Adrenal gland (tissue), 12 donors: Measurements from ENCODE around the gene AKAP13. TPM values are rescaled to one million over a fixed set of nuclear protein-coding genes. Genes with fewer than 3 reads are reported as not detected.

Experiments
- DNase-seq, 7 donors: peaks; one replicate each; pipeline ENCODE4 v3.0.0-alpha.2; 2019 to 2020
- H3K27ac ChIP-seq, 5 donors: fragments of 200-600 bp; sonication (generic) in 4 of 5; 1 replicate in 3 of 5; 2 replicates in 2 of 5; pipeline versions ENCODE4 v1.5.1 to v1.8.0; 2016 to 2020; ENCODE audit warnings: mild to moderate bottlenecking in 1 of 5
- H3K27me3 ChIP-seq: fragments of 200-600 bp; 2 replicates; pipeline ENCODE4 v1.8.0; 2021
- H3K36me3 ChIP-seq, 2 donors: fragments of 200-600 bp; replicated peaks in 1 of 2; 1 replicate in 1 of 2; 2 replicates in 1 of 2; pipeline versions ENCODE4 v1.5.1 to v1.8.0; 2018 to 2022
- H3K4me1 ChIP-seq, 2 donors: fragments of 200-600 bp; replicated peaks in 1 of 2; 1 replicate in 1 of 2; 2 replicates in 1 of 2; pipeline versions ENCODE4 v1.5.1 to v1.8.0; 2018 to 2021
- H3K4me3 ChIP-seq, 4 donors: fragments of 200-600 bp; sonication (generic) in 3 of 4; one replicate each; pipeline ENCODE4 v1.5.1; 2016 to 2018
- H3K9me3 ChIP-seq, 3 donors: fragments of 200-600 bp; sonication (generic) in 1 of 3; replicated peaks in 1 of 3; 1 replicate in 2 of 3; 2 replicates in 1 of 3; pipeline versions ENCODE4 v1.5.1 to v1.8.0; 2016 to 2021
- POLR2A ChIP-seq, 2 donors: fragments of 450-650 bp; IDR thresholded peaks; one replicate each; pipeline ENCODE4 v1.6.1; 2017; ENCODE audit warnings: antibody characterized with exemption in 2 of 2, mild to moderate bottlenecking in 2 of 2, moderate library complexity in 1 of 2
- WGBS, 4 donors: extraction: QIAGEN DNeasy Blood & Tissue Kit in 2 of 4; methylation state at CpG; one replicate each; pipeline versions ENCODE4 v1.1.5 to v1.1.7; 2013 to 2017; 5-methylcytosine and 5-hydroxymethylcytosine counted together
- intact Hi-C, 2 donors: fragments of 100-400 bp; cut with DNase I; formaldehyde crosslinking; loops; one replicate each; pipeline versions ENCODE4 v1.14.1 to v1.15.0; 2022 to 2023
- polyA plus RNA-seq, 3 donors: library from polyadenylated mRNA; stranded (reverse); fragments of 200-250 nt in 2 of 3; fragments of 350-450 nt in 1 of 3; fragmentation: Illumina TruSeq in 1 of 3; extraction: RNeasy Lipid Tissue Mini Kit (QIAGEN cat#74804) in 1 of 3; gene quantifications; one replicate each; pipeline ENCODE4 v1.2.3, GENCODE V29; 2013 to 2014
- total RNA-seq, 9 donors: library from RNA; depleted of rRNA in 4 of 9; stranded (reverse); fragments of >200 nt in 4 of 9; fragments of 120-200 nt in 1 of 9; fragmentation: NEBNext Ultra II Directional in 1 of 9; extraction: Animal tissue kit (Norgen Biotek cat#: 25700) in 1 of 9; gene quantifications; one replicate each; pipeline versions ENCODE4 v1.1.0 to v1.2.4, GENCODE V29; 2013 to 2023
- TF ChIP-seq, protein P1 (sequence below), 6 experiments: fragments of 450-650 bp in 4 of 6; fragments of 200-600 bp in 2 of 6; sonication (generic) in 1 of 6; IDR thresholded peaks; 1 replicate in 5 of 6; 2 replicates in 1 of 6; pipeline versions ENCODE4 v1.5.1 to v1.8.0; 2016 to 2021; ENCODE audit warnings: antibody characterized with exemption in 6 of 6, mild to moderate bottlenecking in 2 of 6, moderate library complexity in 1 of 6
- donor health status: healthy with polysubstance abuse.
- donor health status: Bipolar disorder and iron deficiency.
- donor health status: DM: yes; HTN: yes; CAD: no.
- donor health status: DM: no; HTN: no; CAD: no.
- donor health status: DM: no; HTN: no; CAD: no.
- donor health status: DM: yes; HTN: yes; CAD: no.

Gene AKAP13
- total and polyA plus RNA-seq, 12 donors: 42.7 to 144 (median 89.2) TPM

GRCh38 chr15:85615930-85616329, 235.5 kb downstream of the AKAP13 start:
- no peak overlapping the region for H3K4me3 ChIP-seq
- H3K27ac ChIP-seq: peak overlapping the region in 1 of 5 donors; percentile 87
- H3K9me3 ChIP-seq: no peaks in the 10 kb centered on the region
- no peaks in the 10 kb centered on the region for H3K27me3 ChIP-seq
- TF ChIP-seq, protein P1, sequence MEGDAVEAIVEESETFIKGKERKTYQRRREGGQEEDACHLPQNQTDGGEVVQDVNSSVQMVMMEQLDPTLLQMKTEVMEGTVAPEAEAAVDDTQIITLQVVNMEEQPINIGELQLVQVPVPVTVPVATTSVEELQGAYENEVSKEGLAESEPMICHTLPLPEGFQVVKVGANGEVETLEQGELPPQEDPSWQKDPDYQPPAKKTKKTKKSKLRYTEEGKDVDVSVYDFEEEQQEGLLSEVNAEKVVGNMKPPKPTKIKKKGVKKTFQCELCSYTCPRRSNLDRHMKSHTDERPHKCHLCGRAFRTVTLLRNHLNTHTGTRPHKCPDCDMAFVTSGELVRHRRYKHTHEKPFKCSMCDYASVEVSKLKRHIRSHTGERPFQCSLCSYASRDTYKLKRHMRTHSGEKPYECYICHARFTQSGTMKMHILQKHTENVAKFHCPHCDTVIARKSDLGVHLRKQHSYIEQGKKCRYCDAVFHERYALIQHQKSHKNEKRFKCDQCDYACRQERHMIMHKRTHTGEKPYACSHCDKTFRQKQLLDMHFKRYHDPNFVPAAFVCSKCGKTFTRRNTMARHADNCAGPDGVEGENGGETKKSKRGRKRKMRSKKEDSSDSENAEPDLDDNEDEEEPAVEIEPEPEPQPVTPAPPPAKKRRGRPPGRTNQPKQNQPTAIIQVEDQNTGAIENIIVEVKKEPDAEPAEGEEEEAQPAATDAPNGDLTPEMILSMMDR (IDR thresholded peaks at IDR 0.05): peak in 4 of 6 experiments; percentile 38 to 53 (median 44)
- no peak for TF ChIP-seq POLR2A (IDR thresholded peaks at IDR 0.05)
- intact Hi-C loops: no loop called here
- H3K36me3 ChIP-seq: no peaks in the 10 kb centered on the region
- peaks cover 24 to 47% of the 10 kb centered on the region in 2 donors for H3K4me1 ChIP-seq
- DNase-seq: peak in 2 of 7 donors; percentile 18 to 35

DNA sequence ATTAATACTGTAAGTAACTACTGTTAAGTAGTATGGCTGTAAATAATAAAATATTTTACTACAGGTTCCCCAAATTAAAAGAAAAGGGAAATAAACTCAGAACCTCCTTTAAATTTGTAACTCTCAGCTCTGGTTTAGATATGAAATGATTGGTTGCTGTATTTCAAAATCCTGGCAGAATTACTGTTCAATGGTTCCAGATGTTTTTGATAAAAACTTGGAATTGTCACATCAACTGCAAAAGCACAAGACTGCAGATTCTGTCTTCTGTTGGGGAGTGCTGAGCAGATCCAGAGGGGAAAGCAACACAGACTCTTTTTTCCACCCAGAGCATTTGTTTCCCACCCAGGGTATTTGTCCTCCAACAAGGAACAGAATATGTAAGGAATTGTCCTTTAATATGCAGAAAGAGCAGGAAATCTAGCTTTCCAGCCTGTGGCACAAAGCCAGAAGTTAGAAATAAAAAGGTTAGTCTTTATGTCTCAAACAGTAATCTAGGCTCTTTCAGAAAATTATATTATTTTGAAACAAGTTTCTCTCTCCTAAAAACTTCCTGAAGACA, 236.2 kb downstream of the AKAP13 start:
- no peak for TF ChIP-seq POLR2A (IDR thresholded peaks at IDR 0.05)
- TF ChIP-seq, protein P1 (IDR thresholded peaks at IDR 0.05): no peak
- H3K9me3 ChIP-seq: no peaks in the 10 kb centered on the region
- intact Hi-C loops: no loop called here
- no peaks in the 10 kb centered on the region for H3K27me3 ChIP-seq
- H3K36me3 ChIP-seq: no peaks in the 10 kb centered on the region
- peaks cover 31 to 54% of the 10 kb centered on the region in 2 donors for H3K4me1 ChIP-seq
- no peak for DNase-seq
- H3K4me3 ChIP-seq: no peak overlapping the region
- peak overlapping the region in 4 of 5 donors; percentile 7 to 87 (median 48) for H3K27ac ChIP-seq

GRCh38 chr15:85618228-85618505, 237.8 kb downstream of the AKAP13 start:
- WGBS, 4 donors: 34 to 67% (median 44%) methylated on average over 1 of the region's 1 CpG
- Histone ChIP-seq H3K27me3 (no peaks in the 10 kb centered on the region), H3K36me3 (no peaks in the 10 kb centered on the region), H3K27ac (peak overlapping the region in 4 of 5 donors; percentile 78 to 89 (median 86)), H3K9me3 (no peaks in the 10 kb centered on the region), H3K4me3 (no peak overlapping the region), H3K4me1 (peaks cover 41 to 70% of the 10 kb centered on the region in 2 donors)
- no peak for TF ChIP-seq POLR2A (IDR thresholded peaks at IDR 0.05)
- TF ChIP-seq, protein P1 (IDR thresholded peaks at IDR 0.05): no peak
- intact Hi-C loops: no loop called here
- DNase-seq: no peak

DNA sequence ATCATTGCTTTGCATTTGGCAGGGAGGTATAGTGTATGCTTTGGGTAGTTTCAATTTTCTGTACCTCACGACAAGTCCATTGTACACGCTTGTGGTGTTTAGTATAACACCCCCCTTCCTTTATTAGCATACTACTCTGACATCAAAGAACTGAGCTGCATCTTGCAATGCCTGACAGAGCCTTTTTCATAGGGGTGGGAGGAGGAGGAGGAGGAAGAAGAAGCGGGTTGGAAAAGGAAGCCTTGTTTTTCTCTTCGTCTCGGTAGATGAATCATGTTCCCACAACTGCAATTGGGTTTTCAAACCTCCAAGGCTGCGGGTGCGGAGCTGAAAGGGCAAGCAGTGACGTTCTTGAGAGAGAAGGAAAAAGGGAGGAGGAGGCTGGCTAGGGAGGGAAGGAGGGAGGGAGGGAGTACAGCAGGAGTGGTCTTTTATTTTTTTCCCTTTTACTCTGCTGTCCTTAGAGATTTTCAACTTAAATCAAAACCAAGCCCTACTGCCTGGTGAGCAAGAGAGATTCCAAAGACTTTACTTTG, 238.6 kb downstream of the AKAP13 start:
- peak overlapping the region; percentile 59 to 89 (median 85) for H3K27ac ChIP-seq
- H3K4me1 ChIP-seq: peaks cover 43 to 78% of the 10 kb centered on the region in 2 donors
- DNase-seq: peak; percentile 78 to 92 (median 90)
- 0 to 1% (median 1%) methylated on average over 8 of the region's 8 CpGs for WGBS, 4 donors
- no peaks in the 10 kb centered on the region for H3K36me3 ChIP-seq
- peak; percentile 34 to 92 for TF ChIP-seq POLR2A (IDR thresholded peaks at IDR 0.05)
- TF ChIP-seq, protein P1 (IDR thresholded peaks at IDR 0.05): no peak
- intact Hi-C loops: no loop called here
- no peaks in the 10 kb centered on the region for H3K9me3 ChIP-seq
- peak overlapping the region in 2 of 4 donors; percentile 36 to 50 for H3K4me3 ChIP-seq
- H3K27me3 ChIP-seq: no peaks in the 10 kb centered on the region
